Activated CD8-positive, alpha-beta memory T cell treated with anti-CD3 and anti-CD28 coated beads for 48 hours (primary cell): Measurements from ENCODE around the gene FRMD4A.

Experiments used
- DNase-seq, 3 experiments: peaks; one replicate each; pipeline ENCODE4 v3.0.0-alpha.2; 2020; ENCODE audit warnings: low read depth in 2 of 3, low spot score in 2 of 3

The FRMD4A gene

DNA sequence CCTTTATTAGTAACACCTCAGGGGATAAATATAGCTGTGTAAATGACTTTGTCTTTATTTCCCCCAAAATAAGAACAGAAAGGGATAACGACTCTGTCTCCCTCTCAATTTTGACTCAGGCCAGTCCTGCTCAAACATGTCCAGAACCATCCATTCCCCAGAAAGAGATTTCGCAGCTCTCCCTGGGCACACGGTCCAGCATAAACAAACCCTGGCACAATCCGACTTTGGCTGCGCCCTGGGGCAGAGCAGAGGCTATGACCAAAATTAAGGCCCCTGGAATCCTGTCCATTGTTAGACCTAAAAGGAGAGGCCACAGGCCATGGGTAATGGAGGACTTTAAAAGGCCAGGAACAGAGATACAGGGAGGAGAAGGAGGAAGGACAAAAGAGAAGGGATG, 644.8 kb downstream of the FRMD4A start:
- no peak for DNase-seq

DNA sequence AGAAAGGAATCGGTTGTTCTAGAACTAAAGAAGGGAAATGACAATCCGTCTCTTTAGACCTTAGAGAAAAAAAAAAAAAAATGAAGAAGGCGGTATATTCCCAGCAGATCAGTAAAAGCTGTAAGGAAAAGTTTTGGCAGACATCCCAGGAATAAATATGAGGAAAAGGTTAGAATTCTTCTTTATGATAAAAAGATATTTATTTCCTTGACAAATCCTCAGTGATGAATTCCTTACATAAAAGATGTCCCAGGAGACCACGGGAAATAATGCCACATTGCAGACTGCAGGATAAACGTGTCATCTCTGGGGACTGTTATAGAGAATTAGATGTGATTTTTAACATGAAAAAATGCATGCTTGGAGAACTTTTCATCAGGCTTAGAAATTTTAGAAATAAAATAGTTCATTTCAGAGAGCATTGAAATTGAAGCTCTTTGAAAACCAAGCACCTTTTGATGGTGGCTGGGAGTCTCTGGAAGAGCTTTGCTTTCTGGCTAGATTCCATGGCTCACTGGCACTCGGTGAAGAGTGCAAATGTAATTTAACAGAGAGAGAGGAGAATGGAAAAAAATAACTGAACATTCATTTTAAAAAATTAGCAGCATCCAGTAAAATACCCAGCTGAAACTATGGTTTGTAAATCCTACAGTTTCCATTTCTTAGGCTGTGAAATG, 645.8 kb downstream of the FRMD4A start:
- DNase-seq: no peak

DNA sequence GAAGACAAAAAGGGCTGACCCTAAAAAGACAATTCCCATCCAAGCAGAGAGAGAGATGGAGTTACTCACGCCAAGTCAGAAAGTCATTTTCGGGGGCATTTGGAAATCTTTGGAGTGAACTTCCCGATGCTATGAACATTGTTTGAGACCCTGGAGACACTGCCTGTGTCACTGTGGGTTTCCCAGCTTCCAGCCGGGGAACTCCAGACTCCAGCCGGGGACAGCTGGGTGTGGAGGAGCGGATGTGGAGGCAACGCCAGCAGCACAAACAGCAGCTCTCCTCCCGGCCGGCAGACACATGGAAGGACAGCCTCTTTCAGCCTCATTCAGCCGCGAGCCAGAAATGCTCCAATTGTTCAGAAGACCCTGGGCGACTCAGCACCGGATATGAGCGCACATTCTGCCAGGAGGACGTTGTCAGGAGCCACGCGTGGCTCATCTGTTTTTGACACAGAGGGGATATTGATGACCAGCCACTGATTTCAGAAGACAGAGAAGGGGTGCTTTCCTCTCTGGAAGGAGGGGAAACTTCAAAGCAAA, 646.4 kb downstream of the FRMD4A start:
- no peak for DNase-seq

DNA sequence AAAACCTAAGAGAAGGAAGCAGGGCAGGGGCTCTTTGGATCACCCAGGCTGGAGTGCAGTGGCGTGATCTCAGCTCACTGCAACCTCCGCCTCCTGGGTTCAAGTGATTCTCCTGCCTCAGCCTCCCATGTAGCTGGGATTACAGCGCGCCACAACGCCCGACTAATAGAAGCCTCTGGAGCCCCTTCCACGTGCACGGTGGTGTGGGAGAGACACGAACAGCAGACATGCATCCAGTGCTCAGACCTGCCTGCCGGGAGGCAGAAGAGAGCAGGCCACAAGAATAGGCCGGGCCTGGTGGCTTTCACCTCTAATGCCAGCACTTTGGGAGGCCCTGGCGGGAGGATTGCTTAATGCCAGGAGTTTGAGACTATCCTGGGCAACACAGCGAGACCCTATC, 647.7 kb downstream of the FRMD4A start:
- no peak for DNase-seq

DNA sequence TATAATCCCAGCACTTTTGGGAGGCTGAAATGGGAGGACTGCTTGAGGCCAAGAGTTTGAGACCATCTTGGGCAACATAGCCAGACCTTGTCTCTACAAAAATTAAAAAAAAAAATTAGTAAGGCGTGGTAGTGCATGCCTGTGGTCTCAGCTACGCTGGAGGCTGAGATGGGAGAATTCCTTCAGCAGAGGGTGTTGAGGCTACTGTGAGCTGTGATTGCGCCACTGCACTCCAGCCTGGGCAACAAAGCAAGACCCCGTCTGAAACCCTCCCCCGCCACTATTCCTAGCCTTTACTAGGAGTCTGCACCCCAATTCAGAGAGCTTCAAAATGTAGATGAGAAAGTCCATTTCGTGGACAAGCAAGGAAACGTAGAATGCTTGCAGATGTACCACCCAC, 648.8 kb downstream of the FRMD4A start:
- DNase-seq: no peak

DNA sequence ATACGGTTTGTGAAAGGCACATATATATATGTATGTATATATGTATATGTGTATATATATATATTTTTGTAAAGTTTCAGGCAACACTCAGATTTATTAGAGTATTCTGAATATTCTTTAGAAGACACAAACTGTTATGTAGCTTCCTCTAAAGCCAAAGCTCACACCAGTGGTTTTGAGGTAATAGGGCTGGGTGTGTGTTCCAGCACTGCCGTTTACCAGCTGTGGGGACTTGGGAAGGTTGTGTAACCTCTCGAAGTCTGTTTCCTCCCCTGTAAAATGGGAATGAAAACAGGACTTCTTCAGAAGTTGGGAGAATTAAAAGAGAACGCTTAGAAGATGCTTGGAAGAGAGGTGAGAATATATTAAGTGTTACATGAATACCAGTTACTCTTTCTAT, 649.2 kb downstream of the FRMD4A start:
- DNase-seq: no peak

DNA sequence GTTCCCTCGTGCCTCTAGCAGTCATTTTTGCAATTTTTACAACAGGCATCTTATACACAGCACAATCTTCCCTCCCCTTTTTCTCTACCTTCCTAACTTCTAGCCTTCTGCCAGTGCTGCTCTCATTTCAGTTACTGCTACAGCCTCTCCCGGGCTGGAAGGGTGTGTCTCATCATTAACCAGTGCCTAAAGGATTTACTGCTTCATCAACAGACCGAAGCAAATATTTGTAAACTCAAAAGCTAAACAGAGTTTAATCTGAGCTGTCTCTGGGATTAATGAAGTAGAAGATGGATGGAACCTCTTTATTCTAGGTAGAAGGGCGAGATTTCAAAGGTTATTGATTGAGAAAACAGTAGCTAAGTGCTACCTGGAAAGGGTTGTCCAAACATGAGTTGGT, 649.6 kb downstream of the FRMD4A start:
- DNase-seq: no peak

DNA sequence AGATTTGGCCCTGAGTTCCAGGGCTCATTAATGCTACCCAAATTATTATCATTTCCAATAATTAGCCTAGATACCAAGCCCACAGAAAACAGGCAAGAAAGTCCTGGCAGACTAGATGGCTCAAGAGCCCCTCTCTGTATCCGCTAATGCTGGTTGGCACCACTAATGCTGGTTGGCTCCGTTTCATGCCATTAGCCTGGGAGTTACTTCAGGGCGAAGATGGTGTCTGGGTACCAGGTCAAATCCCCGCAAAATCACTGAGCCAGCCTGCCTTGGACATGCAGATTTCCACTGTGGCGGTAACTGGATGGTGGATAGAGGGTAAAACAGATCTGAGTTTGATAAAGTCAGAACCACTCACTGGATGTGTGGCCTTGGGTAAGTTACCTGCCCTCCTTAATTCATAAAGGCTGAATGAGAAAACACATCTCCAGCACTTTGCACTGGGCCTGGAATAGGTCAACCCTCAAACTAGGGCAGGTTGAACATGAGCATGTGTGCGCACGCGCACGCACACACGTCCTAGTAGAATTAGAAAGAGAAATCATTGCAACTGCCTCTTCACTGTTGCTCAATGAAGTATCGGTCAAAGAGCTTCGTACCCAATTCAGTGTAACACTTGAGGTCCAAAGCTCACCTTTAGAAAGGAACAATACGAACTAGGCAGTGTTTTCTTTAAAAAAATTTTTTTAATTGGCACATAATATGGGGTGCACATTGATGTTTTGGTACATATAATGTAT, 652.5 kb downstream of the FRMD4A start:
- no peak for DNase-seq

DNA sequence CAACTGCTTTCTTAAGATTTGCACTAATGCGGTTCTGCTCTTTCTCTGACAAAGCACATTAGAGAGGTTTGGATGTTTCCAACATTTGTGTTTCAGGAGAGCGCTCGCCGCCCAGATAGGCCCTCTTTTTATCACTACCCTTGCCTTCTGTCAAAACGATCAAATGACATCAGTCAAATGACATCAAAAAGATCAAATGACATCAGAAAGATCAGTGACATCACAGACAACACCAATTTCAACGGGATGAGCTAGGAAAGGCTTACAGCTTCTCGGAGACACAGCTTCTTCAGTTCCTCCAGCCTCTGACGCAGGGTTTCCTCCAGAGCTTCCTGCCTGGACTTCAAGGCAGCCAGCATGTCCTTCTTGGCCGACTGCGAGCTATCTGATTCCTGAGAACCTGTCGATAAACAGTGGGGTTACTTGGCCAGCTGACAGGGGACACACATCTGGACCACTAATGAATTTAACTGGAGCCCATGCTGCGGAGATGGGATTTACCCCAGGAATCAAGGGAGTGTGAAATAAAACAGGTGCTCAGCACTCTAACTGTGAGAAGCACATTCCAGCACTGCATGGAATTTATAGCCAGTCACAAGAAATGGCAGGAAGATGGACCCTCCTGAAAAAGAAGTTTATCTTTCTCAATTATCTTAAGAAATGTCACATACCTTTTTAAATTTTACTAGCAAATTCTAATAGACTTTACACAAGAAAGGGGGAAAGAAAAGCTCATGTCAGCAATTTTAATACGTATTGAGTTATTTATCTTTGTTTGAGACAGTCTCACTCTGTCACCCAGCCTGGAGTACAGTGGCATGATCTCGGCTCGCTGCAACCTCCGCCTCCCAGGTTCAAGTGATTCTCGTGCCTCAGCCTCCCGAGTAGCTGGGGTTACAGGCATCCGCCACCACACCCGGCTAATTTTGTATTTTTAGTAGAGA, 655.8 kb downstream of the FRMD4A start:
- no peak for DNase-seq

DNA sequence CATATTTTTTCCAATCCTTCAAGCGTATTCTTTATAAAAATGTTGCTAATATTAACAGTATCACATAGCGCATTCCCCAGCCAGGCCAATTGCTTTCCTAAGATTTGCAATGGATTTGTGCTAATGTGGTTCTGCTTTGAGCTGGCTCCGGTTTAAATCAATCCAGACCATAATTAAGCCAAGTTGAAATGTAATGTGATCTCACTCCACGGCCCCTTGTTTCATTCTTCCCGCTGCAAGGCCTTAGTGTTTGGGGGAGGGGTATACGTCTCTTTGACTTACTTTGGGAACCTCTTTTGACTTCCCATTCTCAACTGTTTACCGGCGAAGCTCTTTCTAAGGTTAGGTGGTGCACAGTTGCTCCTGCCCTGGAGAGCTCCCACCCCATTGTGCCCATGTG, 657.6 kb downstream of the FRMD4A start:
- DNase-seq: no peak

DNA sequence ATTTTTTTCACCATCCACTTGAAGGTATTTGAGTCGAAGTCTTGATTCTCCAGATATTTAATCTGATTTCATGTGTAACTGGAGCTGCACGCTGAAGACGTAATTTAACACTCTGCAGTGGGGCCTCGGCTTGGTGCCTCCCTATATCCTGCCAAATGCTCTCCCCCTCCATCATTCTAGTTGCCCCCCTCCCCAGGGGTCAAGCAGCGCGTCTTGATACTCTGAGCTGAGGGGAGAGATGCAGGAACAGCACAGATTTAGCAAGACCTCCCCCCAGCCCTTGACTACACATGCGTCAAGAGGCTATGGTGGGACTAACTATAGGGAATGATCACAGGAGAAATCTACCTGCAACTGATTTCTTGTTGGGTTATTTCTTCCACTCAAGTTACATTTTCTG, 658.2 kb downstream of the FRMD4A start:
- DNase-seq: no peak

DNA sequence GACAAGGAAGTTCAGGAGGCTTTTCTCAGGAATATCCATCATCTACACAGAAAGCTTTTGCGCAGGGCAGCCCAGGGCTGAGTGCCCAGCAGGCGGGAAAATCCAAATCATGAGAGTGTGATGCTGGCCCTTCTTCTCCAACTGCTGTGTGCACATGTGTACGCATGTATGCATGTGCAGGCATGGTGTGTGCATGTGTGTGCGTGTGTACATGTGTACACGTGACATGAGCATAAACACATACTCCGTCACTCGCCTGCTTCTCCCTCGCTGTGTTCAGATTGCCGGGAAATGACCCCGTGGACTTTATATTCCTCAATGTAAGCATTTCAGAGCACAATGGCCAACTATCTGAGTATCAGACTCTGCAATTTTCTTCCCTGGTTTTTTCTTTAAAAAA, 658.8 kb downstream of the FRMD4A start:
- no peak for DNase-seq

DNA sequence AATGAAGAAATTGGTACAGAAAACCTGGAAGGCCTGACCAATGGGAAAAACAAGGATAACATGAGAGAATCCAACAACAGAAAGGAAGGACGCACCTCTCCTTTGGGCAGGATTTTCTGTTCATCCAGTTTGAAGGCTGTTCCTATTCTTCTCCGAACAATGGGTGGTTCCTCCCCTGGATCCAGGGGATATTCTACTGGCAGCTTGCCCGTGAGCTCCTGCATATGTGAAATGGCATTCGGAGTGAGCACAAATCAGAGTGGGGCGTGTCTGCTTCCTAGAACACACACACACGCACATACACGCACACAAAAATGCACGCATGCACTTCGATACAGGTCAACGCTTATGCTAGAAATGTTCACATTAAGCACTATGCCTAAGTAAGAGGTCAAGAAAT, 660.4 kb downstream of the FRMD4A start:
- DNase-seq: no peak

DNA sequence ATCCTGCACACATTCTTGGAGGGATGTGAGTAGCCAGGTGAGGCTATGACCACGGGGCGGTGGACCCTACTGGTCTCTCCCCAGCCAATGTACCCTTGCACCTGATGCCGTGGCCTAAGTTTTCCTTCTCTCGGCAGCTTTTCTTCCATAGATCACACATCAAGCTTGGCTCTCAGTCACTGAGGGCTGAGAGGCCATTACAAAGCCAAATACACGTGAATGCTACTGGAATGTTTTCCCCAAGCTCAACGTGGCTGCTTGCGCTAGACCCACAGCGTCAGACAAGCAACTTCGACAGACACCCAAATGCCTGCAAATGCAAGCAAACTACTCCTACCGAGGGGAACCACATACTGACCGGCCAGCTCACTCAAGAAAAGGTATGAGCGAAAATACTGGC, 660.8 kb downstream of the FRMD4A start:
- DNase-seq: no peak

DNA sequence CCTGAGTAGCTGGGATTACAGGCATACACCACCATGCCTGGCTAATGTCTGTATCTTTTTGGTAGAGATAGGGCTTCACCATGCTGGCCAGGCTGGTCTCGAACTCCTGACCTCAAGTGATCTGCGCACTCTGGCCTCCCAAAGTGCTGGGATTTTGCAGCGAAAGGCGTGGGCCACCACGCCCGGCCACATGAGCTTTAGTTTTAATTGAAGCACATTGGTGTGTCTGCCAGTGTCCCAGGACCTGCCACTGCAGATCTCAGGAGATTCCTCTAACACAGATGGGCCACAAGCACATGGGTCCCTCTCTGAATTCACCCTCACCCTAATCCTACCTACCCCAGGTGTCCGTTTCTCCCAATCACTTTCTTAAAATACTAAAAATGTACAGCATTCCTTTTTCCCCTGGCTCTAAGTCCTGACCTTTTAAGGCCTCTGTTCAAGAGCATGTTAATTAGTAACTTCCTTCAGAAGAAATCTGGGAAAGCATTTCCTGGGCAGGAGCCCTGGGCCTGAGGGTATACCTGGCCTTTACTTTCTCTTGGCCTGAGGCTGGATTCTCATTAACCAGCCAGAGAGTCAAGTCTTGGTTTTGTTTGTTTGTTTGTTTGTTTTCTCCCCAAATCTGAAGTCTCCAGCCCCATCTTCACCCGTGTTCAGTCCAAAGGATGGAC, 661.4 kb downstream of the FRMD4A start:
- DNase-seq: no peak

DNA sequence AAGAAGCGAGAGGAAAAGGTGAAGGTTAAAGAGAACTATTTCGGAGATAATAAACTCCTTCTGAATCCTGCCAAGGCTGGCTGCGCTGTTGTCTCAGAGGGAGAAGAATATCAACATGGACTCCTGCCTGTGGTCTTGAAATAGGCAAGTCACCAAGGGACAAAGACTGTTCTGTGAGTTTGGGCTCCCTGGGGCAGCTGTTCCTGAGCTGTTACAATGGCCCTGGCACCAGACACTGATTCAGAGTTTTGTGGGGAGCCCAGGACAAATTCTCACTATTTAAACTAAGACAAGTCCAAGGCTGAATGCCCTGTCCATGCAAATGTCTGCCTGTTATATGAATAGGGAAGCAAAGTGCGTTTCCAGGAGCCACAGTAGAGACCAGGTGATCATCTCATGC, 662.6 kb downstream of the FRMD4A start:
- no peak for DNase-seq

DNA sequence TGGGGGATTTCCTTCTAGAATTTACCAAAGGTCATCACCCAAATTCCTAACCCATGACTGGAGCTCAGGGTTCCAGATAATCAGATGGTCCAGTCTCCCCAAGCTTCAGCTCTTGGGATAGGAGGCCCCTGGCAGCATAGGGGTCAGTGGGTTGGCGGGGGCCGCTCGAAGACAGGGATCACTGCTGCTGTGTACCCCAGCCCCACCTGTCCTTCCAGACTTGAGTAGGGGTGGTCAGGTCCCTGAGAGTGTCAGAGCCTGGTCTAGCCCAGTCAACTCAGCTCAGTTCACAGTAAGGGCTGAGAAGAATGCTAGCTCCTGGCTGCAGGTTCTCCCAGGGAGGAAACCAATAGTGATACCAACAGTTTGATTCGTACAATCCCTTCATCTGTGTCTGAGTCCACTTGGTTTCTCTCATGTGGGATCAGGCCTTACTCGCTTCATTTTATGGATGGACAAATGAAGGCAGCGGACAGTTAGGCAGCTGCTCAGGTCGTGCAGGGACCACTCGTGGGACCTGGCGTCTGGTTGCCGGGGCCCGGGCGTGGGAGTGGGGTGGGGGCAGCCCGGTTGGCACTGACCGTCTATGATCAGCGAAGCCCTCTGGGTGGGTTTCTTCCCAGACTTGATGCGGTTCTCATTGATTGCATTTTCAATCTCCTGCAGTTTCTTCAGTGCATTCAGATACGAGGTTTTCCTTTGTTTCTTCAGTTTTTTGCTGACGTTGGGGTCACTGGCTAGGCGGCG, 665.0 kb downstream of the FRMD4A start:
- DNase-seq: no peak

DNA sequence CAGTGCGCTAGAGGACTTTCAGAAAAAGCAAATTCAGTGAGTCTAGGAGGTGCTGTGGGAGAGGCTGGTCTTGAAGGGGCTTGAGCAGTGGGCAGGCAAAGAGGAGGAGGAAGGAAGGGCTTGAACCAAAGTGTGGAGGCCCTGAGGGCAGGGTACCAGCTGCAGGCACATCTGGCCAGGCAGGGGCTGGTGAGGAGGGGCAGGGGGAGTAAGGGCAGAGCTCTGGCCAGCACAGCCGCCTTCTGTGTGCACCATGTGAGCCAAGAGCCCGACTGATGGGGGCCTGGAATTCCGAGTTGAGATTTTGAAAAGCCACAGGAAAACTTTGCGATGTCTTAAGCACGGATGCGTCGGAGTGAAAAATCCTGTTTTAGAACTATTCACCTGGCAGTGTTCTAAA, 669.5 kb downstream of the FRMD4A start:
- DNase-seq: no peak

DNA sequence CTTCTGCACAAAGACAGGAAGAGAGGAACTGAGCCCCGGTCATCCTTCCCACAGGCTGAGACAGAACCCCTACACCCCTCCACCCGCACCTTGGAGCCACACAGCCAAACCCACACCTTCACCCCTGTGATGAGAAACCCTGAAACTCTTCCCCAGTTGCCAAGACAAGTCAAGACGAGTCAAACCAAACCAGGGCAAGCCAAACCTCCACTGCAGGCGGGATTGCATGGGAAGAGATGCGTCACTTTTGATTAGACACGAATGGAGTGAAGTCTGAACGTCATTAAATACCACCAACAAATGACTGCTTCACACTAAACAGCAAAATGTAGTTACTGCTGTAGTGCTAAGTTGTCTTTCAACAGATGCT, 670.2 kb downstream of the FRMD4A start:
- no peak for DNase-seq

DNA sequence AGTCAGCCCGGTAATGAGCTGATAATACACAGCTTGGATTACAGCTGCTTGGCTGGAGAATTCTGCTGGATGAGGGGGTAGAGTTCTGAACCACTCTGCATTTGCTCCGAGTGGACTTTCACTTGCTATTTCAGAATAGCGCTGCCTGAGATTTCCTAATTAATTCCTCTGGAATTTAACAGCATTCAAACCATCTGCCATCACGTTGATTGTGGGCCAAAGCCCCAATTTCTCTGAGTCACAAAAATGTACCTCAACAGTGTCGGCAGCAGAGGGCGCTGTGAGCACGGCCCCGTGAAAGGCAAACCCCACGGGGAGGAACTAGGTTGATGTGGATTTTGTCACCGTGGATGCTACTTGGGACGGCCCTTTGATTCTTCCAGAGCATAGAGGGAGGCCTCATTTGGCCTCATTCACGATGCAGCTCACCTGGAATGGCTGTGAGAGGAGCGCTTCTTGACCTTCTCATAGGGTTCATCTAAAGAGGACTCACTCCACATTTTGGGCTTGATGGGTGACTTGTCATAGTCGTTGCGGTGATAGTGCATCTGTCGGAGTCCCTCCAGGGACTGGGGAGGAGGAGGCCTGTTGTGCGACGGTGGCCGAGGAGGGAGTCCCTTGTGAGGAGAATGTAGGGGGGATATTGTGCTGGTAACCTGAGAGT, 670.7 kb downstream of the FRMD4A start:
- DNase-seq: peak; percentile 14 to 40 (median 33)
